CD4-positive, alpha-beta T cell treated with Interleukin-1 beta for 1 hour (primary cell): ENCODE results near the gene VAMP8.
"Not testable (repeated sequence)": the region's sequence is repeated elsewhere in the genome, so short reads cannot be mapped to it uniquely, and the experiment has no call there.

Experiments
- DNase-seq, 2 donors: peaks; one replicate each; pipeline ENCODE4 v3.0.0-alpha.2; 2020 to 2022

Gene VAMP8

DNA sequence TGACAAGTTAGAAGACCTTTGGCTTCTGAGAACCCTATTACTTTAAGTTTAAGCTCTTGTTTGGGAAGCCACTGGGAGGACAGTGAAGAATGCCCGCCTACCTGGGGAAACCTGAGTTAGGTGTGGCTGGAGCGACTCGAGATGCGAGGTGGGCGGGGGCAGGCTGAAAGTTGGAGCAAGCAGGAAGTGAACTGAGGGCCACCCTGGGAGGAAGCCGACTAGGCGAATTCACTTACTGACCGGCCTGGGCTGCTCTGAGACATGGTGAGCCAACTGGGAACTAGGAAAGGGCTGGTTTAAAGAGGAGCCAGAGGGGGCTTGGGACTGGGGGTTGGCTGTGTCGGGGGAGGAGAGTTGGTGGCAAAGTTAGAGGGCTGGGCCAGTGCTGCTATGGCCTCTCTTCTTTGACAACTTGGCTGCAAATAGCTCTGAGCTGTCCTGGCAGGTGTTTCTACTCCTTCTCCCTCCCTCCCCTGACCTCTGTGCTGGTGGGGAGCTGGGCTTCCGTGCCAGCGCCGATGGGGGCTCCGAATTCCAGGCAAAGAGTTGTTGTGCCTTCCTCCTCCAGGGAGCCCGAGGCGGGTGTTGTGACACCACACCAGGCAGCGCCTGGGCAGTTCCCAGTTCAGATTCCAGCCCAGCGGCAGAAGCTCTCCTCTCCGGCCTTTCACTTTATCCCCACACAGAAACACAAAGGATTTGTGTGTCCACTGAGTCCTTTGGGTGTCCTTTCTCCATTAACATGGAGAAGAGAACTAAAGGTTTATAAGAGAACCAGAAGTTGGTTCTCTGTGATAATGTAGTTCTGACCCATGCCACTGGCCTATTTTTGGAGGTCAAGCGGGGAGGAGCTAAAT is at the start of gene VAMP8:
Gene VAMP8 (plus strand): TSS at position 201 of the 857 bp plus-strand sequence. CDS start 61 bp downstream, at position 262.
- DNase-seq, result peak; percentile 59 to 63

GRCh38 chr2:85527787-85528186 is 49.6 kb upstream of the VAMP8 start:
- no peak for DNase-seq

DNA sequence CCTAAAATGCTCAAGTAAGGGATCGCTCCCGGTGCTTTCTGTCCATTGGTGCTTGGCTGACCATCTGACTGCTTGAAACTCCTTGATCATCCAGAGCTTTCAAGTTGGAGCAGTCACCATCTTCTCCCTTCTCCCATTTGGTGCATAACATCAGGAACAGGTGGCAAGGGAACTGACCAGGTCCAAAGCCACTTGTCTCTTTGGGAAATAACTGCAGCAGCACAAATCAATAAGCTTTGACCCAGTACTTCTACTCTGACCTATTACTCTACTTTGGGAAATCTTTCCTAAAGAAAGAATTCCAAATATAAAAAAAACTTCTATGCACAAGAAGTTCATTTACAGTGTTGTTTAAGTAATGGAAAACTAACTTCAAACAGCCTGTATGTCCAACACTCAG is 49.0 kb upstream of the VAMP8 start:
- no peak for DNase-seq

DNA sequence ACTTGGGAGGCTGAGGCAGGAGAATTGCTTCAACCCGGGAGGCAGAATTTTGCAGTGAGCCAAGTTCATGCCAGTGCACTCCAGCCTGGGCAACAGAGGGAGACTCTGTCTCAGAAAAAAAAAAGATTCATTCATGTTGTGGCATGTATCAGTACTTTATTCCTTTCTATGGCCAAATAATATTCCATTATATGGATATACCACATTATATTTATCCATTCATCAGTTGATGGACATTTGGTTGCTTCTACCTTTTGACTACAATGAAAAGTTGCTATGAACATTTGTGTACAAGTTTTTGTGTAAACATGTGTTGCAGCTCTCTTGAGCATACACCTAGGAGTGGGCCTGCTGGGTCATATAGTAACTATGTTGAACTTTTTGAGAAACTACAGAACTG is 47.6 kb upstream of the VAMP8 start:
- no peak for DNase-seq

DNA sequence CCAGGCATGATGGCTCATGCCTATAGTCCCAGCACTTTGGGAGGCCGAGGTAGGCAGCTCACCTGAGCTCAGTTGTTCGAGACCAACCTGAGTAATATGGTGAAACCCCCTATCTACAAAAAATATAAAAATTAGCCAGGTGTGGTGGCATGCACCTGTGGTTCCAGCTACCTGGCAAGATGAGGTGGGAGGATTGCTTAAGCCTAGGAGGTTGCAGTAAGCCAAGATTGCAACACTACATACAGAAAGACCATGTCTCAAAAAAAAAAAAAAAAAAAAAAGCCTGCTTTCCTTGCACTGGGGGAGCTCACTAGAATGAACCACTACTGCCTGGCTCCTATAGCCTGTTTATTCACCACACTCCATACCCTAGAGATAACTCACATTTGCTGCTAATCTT is 45.8 kb upstream of the VAMP8 start:
- DNase-seq, result no peak

DNA sequence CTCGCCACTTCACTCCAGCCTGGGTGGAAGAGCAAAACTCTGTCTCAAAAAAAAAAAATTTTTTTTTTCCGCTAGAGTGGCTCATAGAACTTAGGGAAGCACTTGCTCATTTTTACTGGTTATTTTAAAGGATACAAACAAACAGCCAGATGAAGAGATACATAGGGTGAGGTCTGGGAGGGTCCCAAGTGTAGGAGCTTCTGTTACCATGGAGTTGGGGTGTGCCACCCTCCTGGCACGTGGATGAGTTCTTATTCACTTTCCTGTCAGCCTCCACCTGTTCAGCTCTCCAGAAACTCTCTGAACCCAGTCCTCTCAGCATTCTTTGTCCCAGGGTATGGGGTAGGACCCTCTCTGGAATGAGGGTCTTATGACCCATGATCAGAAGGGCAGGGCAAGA is 43.3 kb upstream of the VAMP8 start:
- no peak for DNase-seq

DNA sequence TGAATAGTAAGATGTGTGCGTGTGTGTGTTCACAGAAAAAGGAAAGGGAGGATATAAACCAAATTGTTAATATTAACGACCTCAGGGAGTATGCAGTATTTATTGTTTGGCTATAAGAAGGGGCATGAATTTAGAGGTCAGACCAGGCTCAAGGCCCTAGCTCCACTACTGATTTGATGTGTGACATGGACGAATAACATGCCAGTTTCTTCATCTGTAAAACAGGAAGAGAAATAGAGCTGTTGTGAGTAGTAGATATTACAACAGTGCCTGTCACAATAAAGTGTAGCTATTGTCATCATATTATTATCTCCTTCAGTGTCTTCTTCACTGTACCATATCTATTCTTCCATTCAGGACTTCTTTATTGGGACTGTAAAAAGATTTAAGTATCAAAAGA is 42.5 kb upstream of the VAMP8 start:
- DNase-seq, result no peak

DNA sequence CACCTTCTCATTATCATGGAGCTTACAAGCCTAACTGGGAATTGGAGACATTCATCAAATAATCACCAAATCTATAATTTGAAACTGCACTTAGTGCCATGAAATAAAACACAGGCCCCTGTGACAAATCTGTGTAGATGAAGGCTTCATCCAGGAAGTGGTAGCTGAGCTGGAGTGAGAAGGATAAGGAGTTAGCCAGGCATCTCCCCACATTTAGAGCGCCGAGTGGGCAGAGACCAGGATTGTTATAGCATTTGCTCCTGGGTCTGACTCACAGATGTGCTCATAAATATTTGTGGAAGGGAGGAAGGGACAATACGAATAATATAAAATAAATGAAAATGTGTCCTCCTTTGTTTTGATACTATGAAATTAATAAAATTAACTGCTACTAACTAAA is 40.9 kb upstream of the VAMP8 start:
- DNase-seq, result no peak

GRCh38 chr2:85537600-85538506 is 39.5 kb upstream of the VAMP8 start:
- peak in 1 of 2 donors; percentile 17 for DNase-seq

GRCh38 chr2:85538507-85539360 is 38.7 kb upstream of the VAMP8 start, which contains the start of gene MAT2A:
Gene MAT2A (plus strand): TSS chr2:85539168. CDS start chr2:85539288, 120 bp downstream.
- DNase-seq, result peak; percentile 90

DNA sequence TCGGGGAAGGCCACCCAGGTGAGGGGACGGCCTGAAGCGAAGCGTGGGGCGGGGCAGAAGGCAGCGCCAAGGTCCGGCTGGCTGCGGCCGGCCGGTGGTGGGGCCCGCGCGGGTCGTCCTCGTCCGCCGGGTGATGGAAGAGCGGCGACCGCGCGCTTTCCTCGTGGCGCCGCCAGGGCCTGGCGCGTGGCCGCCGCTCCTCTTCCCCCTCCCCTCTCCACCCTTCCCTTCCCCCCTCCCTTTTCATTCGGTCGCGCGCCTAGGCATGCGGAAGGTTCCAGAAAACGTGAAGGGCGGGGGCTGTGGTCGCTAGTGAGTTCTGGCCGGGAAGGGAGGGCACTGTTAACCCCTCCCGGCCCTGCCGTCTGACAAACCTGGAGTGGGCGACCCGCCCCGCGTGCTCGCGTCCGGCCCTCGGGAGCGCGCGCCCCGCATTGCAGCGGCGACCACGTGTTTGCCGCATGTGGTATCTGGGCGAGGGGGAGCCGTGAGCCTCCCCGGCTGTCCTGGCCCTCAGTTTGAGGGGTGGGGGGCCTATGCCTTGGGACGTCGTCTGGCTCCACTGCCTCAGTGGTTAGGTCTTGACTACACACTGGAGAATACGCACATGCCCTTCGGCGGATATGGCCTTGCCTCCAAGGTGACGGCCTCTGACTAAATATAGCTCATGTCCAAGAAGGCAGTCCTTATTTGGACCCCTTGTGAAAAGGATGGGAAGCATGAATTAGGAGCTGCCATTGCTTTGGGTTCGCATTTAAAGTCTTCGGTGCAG is 37.8 kb upstream of the VAMP8 start:
- DNase-seq, result peak; percentile 75 to 77

- no peak for DNase-seq
These were observed 37.2 kb upstream of the VAMP8 start for GRCh38 chr2:85540133-85540648.

GRCh38 chr2:85541262-85541661 is 36.1 kb upstream of the VAMP8 start:
- no peak for DNase-seq

DNA sequence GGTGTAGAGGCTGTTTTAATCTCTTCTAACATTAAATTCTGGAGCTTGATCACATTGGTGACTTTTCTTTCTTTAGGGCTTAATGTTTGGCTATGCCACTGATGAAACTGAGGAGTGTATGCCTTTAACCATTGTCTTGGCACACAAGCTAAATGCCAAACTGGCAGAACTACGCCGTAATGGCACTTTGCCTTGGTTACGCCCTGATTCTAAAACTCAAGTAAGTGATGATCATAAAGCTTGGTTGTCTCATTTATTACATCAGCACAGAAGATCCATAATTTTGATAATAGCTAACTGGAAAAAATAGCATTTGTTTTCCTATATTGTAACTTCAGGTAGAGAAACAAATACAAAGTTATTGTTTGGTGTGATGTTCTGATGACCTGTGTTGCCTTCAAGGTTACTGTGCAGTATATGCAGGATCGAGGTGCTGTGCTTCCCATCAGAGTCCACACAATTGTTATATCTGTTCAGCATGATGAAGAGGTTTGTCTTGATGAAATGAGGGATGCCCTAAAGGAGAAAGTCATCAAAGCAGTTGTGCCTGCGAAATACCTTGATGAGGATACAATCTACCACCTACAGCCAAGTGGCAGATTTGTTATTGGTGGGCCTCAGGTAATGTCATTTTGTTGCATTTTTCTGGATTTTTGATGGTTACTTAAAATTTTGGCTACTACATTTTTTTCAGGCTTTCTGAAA is 35.5 kb upstream of the VAMP8 start:
- DNase-seq, result no peak

GRCh38 chr2:85542777-85543176 is 34.6 kb upstream of the VAMP8 start:
- no peak for DNase-seq

- not testable (repeated sequence) for DNase-seq
These were observed 33.1 kb upstream of the VAMP8 start for GRCh38 chr2:85544254-85544691.

- DNase-seq, result not testable (repeated sequence)
These were observed 32.2 kb upstream of the VAMP8 start for GRCh38 chr2:85544915-85545779.

GRCh38 chr2:85545780-85546240 is 31.6 kb upstream of the VAMP8 start:
- no peak for DNase-seq

DNA sequence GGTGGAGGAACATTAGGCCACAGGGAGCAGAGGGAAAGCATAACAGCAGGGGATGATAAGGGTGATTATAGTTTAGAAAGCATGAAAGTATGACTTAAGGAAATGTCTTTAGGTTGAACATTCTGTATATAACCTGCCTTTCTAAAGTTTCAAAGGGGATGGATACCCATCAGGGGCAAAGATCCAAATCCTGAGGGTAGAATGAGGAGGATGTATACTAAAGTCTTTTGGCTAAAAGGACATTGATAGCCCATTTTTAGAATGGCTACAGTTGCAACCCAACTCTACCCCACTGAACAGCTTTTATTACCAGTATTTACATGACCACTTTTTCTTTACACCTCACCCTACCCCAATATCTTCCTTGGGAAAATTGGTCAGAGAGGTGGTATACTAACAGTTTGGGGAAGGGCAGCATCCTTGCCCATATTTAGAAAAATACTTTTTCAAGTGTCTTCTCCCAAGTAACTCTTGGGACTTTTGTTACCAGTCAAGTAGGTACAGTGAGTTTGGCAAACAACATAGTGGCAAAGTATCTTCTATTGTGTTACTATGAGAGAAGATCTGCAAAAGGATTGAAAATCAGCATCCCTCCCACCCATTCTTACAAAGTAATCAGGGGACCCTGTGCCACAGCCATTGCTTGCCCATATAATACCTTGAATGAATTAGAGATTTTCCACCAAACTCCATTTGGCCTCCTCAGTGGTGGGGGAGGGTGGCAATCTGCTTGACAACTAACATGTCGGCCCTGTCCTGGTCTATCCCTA is 30.1 kb upstream of the VAMP8 start:
- no peak for DNase-seq
